Bronchus fibroblast of lung (primary cell): ENCODE measurements around the gene ADAMTSL1. TPM values are rescaled to one million over a fixed set of nuclear protein-coding genes. Genes with fewer than 3 reads are reported as not detected.

Experiments used
- total RNA-seq: library from RNA; depleted of rRNA; stranded (reverse); fragments of >200 nt; gene quantifications from 2 replicates; pipeline ENCODE4 v1.2.3, GENCODE V29; 2015

Gene ADAMTSL1
- 35.8 and 39.1 TPM in 2 replicates for total RNA-seq

GRCh38 chr9:18473652-18474279, at the start of gene ADAMTSL1:
ADAMTSL1 (plus strand) TSS chr9:18474153; CDS start chr9:18474233, 80 bp downstream.

